Neural cell (in vitro differentiated cells): ENCODE results near the gene TRUB2. TPM values are rescaled to one million over a fixed set of nuclear protein-coding genes. Genes with fewer than 3 reads are reported as not detected.

Experiments
- H2AFZ ChIP-seq: fragments of 200-600, 300-800 bp; sonication (generic), shearing (Covaris generic); 2 replicates; pipeline ENCODE4 v1.6.0; 2014; ENCODE audit warnings: low read depth, mild to moderate bottlenecking, antibody characterized with exemption, low read length, moderate library complexity
- H3F3A ChIP-seq: fragments of 200-600 bp; shearing (Covaris generic); 2 replicates; pipeline ENCODE4 v1.6.1; 2016; ENCODE audit warnings: mild to moderate bottlenecking, moderate library complexity, mixed read lengths, antibody characterized with exemption, low read length; ENCODE audit not compliant: insufficient read depth, poor library complexity, severe bottlenecking
- H3K27ac ChIP-seq: fragments of 200-600, 300-800 bp; sonication (generic), shearing (Covaris generic); 2 replicates; pipeline ENCODE4 v1.5.1; 2014; ENCODE audit warnings: mild to moderate bottlenecking, low read length, moderate library complexity
- H3K27me3 ChIP-seq: fragments of 300-800, 200-600 bp; sonication (generic), shearing (Covaris generic); 2 replicates; pipeline ENCODE4 v1.6.0; 2014; ENCODE audit warnings: mild to moderate bottlenecking, low read depth, low read length, moderate library complexity; ENCODE audit not compliant: insufficient read depth
- H3K36me3 ChIP-seq: fragments of 300-800, 200-600 bp; sonication (generic), shearing (Covaris generic); 2 replicates; pipeline ENCODE4 v1.5.1; 2014; ENCODE audit warnings: mild to moderate bottlenecking, antibody characterized with exemption, low read length, moderate library complexity; ENCODE audit not compliant: insufficient read depth
- H3K4me2 ChIP-seq: fragments of 300-800, 200-600 bp; sonication (generic), shearing (Covaris generic); 2 replicates; pipeline ENCODE4 v1.6.0; 2014; ENCODE audit warnings: mild to moderate bottlenecking, low read length
- H3K4me3 ChIP-seq: fragments of 300-800, 200-600 bp; sonication (generic), shearing (Covaris generic); 2 replicates; pipeline ENCODE4 v1.5.1; 2014; ENCODE audit warnings: mild to moderate bottlenecking, low read length, moderate library complexity
- H3K79me2 ChIP-seq: fragments of 200-600 bp; shearing (Covaris generic); replicated peaks from 2 replicates; pipeline ENCODE4 v1.6.0; 2014; ENCODE audit warnings: mild to moderate bottlenecking, low read length, moderate library complexity; ENCODE audit not compliant: insufficient read depth
- H3K9ac ChIP-seq: fragments of 300-800, 200-600 bp; sonication (generic), shearing (Covaris generic); 2 replicates; pipeline ENCODE4 v1.6.1; 2016; ENCODE audit warnings: mild to moderate bottlenecking, low read length, mixed read lengths
- H3K9me2 ChIP-seq: fragments of 200-600 bp; shearing (Covaris generic); 2 replicates; pipeline ENCODE4 v1.6.1; 2016; ENCODE audit warnings: mild to moderate bottlenecking, low read length, mixed read lengths; ENCODE audit not compliant: insufficient read depth
- H3K9me3 ChIP-seq: fragments of 200-600, 300-800 bp; sonication (generic), shearing (Covaris generic); 2 replicates; pipeline ENCODE4 v1.6.1; 2016; ENCODE audit warnings: mild to moderate bottlenecking, mixed run types, low read length, moderate library complexity, mixed read lengths
- H4K20me1 ChIP-seq: fragments of 200-600 bp; shearing (Covaris generic); 2 replicates; pipeline ENCODE4 v1.6.1; 2016; ENCODE audit warnings: mild to moderate bottlenecking, mixed run types; ENCODE audit not compliant: insufficient read depth
- CTCF ChIP-seq: fragments of 450-650 bp; IDR thresholded peaks from 2 replicates; pipeline ENCODE4 v1.5.1; 2014; ENCODE audit warnings: antibody characterized with exemption, mild to moderate bottlenecking, moderate library complexity; ENCODE audit not compliant: poor library complexity, severe bottlenecking
- EP300 ChIP-seq: fragments of 450-650 bp; conservative IDR thresholded peaks from 2 replicates; pipeline ENCODE4 v1.6.1; 2014; ENCODE audit warnings: antibody characterized with exemption, mild to moderate bottlenecking, moderate library complexity; ENCODE audit not compliant: poor library complexity, severe bottlenecking
- EZH2 ChIP-seq: fragments of 200-600, 300-800 bp; shearing (Covaris generic), sonication (generic); IDR thresholded peaks from 2 replicates; pipeline ENCODE4 v1.6.1; 2014; ENCODE audit warnings: antibody characterized with exemption, low read length, borderline replicate concordance, mild to moderate bottlenecking; ENCODE audit not compliant: insufficient read depth, poor library complexity, severe bottlenecking
- MXI1 ChIP-seq: fragments of 450-650 bp; conservative IDR thresholded peaks from 2 replicates; pipeline ENCODE4 v1.6.1; 2014; ENCODE audit warnings: antibody characterized with exemption, mild to moderate bottlenecking; ENCODE audit not compliant: poor library complexity, severe bottlenecking
- POLR2AphosphoS5 ChIP-seq: IDR thresholded peaks from 2 replicates; pipeline ENCODE4 v1.6.1; 2012
- RAD21 ChIP-seq: fragments of 450-650 bp; conservative IDR thresholded peaks from 2 replicates; pipeline ENCODE4 v1.6.1; 2014; ENCODE audit warnings: antibody characterized with exemption, mild to moderate bottlenecking, moderate library complexity
- REST ChIP-seq: IDR thresholded peaks from 2 replicates; pipeline ENCODE4 v1.6.1; 2012; ENCODE audit warnings: borderline replicate concordance
- SMC3 ChIP-seq: fragments of 450-650 bp; conservative IDR thresholded peaks from 2 replicates; pipeline ENCODE4 v1.6.1; 2014; ENCODE audit warnings: antibody characterized with exemption, mild to moderate bottlenecking, moderate library complexity; ENCODE audit not compliant: poor library complexity
- TAF1 ChIP-seq: IDR thresholded peaks from 2 replicates; pipeline ENCODE4 v1.6.1; 2012; ENCODE audit warnings: low read depth
- polyA plus RNA-seq: library from polyadenylated mRNA; depleted of rRNA; stranded (reverse); fragments of >200 nt; gene quantifications from 2 replicates; pipeline ENCODE4 v1.2.3, GENCODE V29; 2014

TRUB2 gene
- polyA plus RNA-seq, 1 donor from 2014 or later, result 22.3 TPM

- H3K4me2 ChIP-seq, result peak overlapping the region; percentile 90
- H3F3A ChIP-seq, result no peaks in the 10 kb centered on the region
- no peak for TF ChIP-seq POLR2AphosphoS5
- no peak for TF ChIP-seq SMC3
- TF ChIP-seq TAF1, result no peak
- no peak for TF ChIP-seq RAD21
- no peak for TF ChIP-seq MXI1
- no peak for TF ChIP-seq EP300
- TF ChIP-seq EZH2, result no peak
- H3K36me3 ChIP-seq, result no peaks in the 10 kb centered on the region
- peak overlapping the region; percentile 82 for H3K27ac ChIP-seq
- H3K79me2 ChIP-seq, result no peaks in the 10 kb centered on the region
- H4K20me1 ChIP-seq, result no peaks in the 10 kb centered on the region
- H3K4me3 ChIP-seq, result peak overlapping the region; percentile 61
- H3K9me2 ChIP-seq, result no peaks in the 10 kb centered on the region
- peak overlapping the region; percentile 88 for H3K9ac ChIP-seq
- no peaks in the 10 kb centered on the region for H3K27me3 ChIP-seq
- peak overlapping the region; percentile 57 for H2AFZ ChIP-seq
- no peaks in the 10 kb centered on the region for H3K9me3 ChIP-seq
Measured at GRCh38 chr9:128365525-128365924, 43.3 kb upstream of the TRUB2 start.

- no peak overlapping the region for H3K4me2 ChIP-seq
- no peaks in the 10 kb centered on the region for H3K9me2 ChIP-seq
- no peak overlapping the region for H2AFZ ChIP-seq
- no peak overlapping the region for H3K27ac ChIP-seq
- no peaks in the 10 kb centered on the region for H4K20me1 ChIP-seq
- no peaks in the 10 kb centered on the region for H3K9me3 ChIP-seq
- no peaks in the 10 kb centered on the region for H3K36me3 ChIP-seq
- no peaks in the 10 kb centered on the region for H3K27me3 ChIP-seq
- H3K79me2 ChIP-seq, result no peaks in the 10 kb centered on the region
- no peaks in the 10 kb centered on the region for H3F3A ChIP-seq
- H3K4me3 ChIP-seq, result no peak overlapping the region
- no peak overlapping the region for H3K9ac ChIP-seq
- TF ChIP-seq CTCF (no peak), SMC3 (no peak), POLR2AphosphoS5 (no peak), EZH2 (no peak), RAD21 (no peak), MXI1 (no peak), REST (no peak), TAF1 (no peak), EP300 (no peak)
Measured at GRCh38 chr9:128362774-128363173, 40.5 kb upstream of the TRUB2 start.
